ENCODE measurements around the gene FAM153A.
"Not testable (repeated sequence)": the region's sequence is repeated elsewhere in the genome, so short reads cannot be mapped to it uniquely, and the experiment has no call there.

The FAM153A gene

DNA sequence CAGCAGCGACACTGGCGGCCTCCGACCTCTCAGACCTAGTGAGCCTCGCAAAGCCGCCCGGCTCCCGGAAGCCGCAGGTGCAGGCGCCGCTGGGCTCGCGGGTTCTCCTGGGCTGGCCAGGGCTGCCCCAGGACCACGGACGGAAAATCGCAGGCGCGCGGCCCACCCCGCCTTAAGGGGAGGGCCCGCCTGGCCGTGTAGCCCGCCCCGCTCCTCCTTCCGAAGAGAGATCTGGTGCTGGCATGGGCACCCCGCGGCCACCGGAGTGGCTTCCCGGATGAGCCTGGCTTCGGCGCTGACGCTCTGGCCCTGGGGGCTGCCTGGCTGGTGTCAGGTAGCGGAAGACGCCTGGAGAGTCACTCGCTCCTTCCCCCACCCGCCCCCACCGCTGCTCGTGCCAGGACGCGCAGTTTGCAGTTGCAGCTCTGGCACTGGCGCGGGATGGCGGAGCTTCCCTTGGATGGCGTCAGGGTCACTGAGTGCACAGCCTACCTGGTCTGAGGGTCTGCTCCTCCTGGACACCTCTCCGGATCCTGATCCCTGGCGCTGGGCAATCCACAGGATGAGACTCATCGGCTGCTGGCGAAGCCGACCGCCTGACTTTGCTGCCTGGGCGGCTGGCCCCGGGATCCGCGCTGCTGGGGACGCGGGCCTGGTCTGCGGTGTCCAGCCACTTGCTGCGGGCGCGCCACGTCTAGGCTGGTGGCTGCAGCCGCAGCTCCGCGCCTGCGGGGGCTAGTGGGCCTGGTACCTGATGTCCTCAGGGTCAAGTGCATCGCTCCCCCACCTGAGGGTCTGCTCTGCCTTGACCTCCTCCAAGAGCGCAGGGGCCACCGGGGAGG is at the start of gene FAM153A:
Gene FAM153A (minus strand): TSS at position 108 of the 842 bp plus-strand sequence.
- H3K27me3 Mint-ChIP-seq; H3K9me3 Mint-ChIP-seq; H3K27ac Mint-ChIP-seq; intact Hi-C loops (cut with micrococcal nuclease); H3K4me1 Mint-ChIP-seq (ENCODE audit: low read depth); H3K36me3 Mint-ChIP-seq (ENCODE audit: low read depth); H3K4me3 Mint-ChIP-seq: not testable (repeated sequence)

DNA sequence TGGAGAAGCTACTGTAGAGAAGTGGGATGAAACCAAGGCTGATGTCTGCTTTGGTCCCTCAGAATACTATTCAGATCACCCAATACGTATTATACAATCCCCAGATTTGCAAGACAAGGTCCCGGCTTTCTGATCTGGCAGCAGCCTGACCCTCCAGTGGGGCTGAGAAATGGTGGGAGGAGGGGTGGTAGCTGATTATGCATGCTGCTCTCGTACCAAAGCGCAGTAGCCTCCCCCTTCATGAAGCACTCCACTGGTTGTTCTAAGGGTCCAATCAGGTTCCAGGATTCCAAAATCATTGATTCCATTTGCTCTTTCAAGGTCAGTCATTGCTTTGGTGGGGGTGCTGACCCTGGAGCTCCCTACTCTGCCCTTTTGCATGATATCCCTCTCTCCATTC is 49.6 kb upstream of the FAM153A start:
- H3K27ac Mint-ChIP-seq; H3K4me1 Mint-ChIP-seq (ENCODE audit: low read depth); H3K36me3 Mint-ChIP-seq (ENCODE audit: low read depth); H3K4me3 Mint-ChIP-seq; H3K9me3 Mint-ChIP-seq; H3K27me3 Mint-ChIP-seq; intact Hi-C loops (cut with micrococcal nuclease): not testable (repeated sequence)

GRCh38 chr5:177826073-177826472 is 43.4 kb upstream of the FAM153A start:
- H3K9me3 Mint-ChIP-seq; H3K4me3 Mint-ChIP-seq; H3K4me1 Mint-ChIP-seq (ENCODE audit: low read depth); H3K27me3 Mint-ChIP-seq; intact Hi-C loops (cut with micrococcal nuclease); H3K36me3 Mint-ChIP-seq (ENCODE audit: low read depth); H3K27ac Mint-ChIP-seq: not testable (repeated sequence)

DNA sequence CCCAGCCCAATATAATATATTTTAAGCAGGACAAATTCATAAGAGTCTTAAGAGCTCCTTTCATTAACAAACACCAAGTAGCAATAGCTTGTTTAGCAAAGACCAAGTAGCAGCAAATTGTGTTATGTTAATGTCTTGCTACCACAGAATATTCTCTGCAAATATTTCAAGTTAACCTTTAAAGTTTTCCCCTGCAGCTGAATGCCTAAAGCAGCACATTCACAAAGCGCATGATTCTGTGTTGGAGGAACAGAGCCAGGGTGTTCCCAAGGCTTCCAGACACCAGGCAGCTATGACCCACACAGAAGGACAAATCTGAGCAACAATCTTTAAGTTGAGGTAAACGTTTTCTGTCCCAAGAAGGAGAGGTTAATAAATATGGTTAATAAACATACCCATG is 42.1 kb upstream of the FAM153A start:
- intact Hi-C loops (cut with micrococcal nuclease); H3K27ac Mint-ChIP-seq; H3K36me3 Mint-ChIP-seq (ENCODE audit: low read depth); H3K9me3 Mint-ChIP-seq; H3K4me1 Mint-ChIP-seq (ENCODE audit: low read depth); H3K27me3 Mint-ChIP-seq; H3K4me3 Mint-ChIP-seq: not testable (repeated sequence)

- H3K27me3 Mint-ChIP-seq; H3K4me3 Mint-ChIP-seq; H3K9me3 Mint-ChIP-seq; intact Hi-C loops (cut with micrococcal nuclease); H3K4me1 Mint-ChIP-seq (ENCODE audit: low read depth); H3K36me3 Mint-ChIP-seq (ENCODE audit: low read depth); H3K27ac Mint-ChIP-seq: not testable (repeated sequence)
Measured at GRCh38 chr5:177822489-177822888, 39.8 kb upstream of the FAM153A start.

GRCh38 chr5:177819664-177820063 is 37.0 kb upstream of the FAM153A start:
- H3K4me3 Mint-ChIP-seq; H3K4me1 Mint-ChIP-seq (ENCODE audit: low read depth); H3K36me3 Mint-ChIP-seq (ENCODE audit: low read depth); H3K9me3 Mint-ChIP-seq; H3K27ac Mint-ChIP-seq; intact Hi-C loops (cut with micrococcal nuclease); H3K27me3 Mint-ChIP-seq: not testable (repeated sequence)

GRCh38 chr5:177812814-177813425 is 30.2 kb upstream of the FAM153A start:
- H3K27ac Mint-ChIP-seq; H3K36me3 Mint-ChIP-seq (ENCODE audit: low read depth); H3K27me3 Mint-ChIP-seq; intact Hi-C loops (cut with micrococcal nuclease); H3K9me3 Mint-ChIP-seq; H3K4me3 Mint-ChIP-seq; H3K4me1 Mint-ChIP-seq (ENCODE audit: low read depth): not testable (repeated sequence)

GRCh38 chr5:177812160-177812743 is 29.6 kb upstream of the FAM153A start:
- H3K27ac Mint-ChIP-seq; H3K4me1 Mint-ChIP-seq (ENCODE audit: low read depth); H3K36me3 Mint-ChIP-seq (ENCODE audit: low read depth); H3K9me3 Mint-ChIP-seq; H3K27me3 Mint-ChIP-seq; intact Hi-C loops (cut with micrococcal nuclease); H3K4me3 Mint-ChIP-seq: not testable (repeated sequence)

GRCh38 chr5:177809209-177809913 is 26.7 kb upstream of the FAM153A start:
- intact Hi-C loops (cut with micrococcal nuclease); H3K4me3 Mint-ChIP-seq; H3K9me3 Mint-ChIP-seq; H3K36me3 Mint-ChIP-seq (ENCODE audit: low read depth); H3K27me3 Mint-ChIP-seq; H3K4me1 Mint-ChIP-seq (ENCODE audit: low read depth); H3K27ac Mint-ChIP-seq: not testable (repeated sequence)

DNA sequence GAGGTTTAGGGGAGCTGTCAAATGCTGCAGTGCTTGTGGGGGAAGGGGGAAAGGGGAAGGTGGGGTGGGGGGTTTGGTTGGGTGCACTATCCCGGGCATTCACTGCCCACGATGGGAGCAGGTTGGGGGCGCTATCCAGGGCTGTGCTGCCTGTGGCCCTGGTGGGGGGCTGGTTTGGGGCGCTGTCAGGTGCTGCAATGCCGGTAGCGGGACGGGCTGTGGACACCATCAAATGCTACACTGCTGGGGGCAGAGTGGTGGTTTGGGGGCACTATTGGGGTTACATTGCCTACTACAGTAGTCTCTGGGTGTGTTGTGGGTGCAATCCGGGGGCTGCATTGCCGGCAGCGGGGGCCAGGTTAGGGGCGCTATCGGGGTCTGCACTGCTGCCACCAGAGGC is 25.7 kb upstream of the FAM153A start:
- H3K9me3 Mint-ChIP-seq; H3K36me3 Mint-ChIP-seq (ENCODE audit: low read depth); H3K4me3 Mint-ChIP-seq; intact Hi-C loops (cut with micrococcal nuclease); H3K4me1 Mint-ChIP-seq (ENCODE audit: low read depth); H3K27ac Mint-ChIP-seq; H3K27me3 Mint-ChIP-seq: not testable (repeated sequence)

- H3K27ac Mint-ChIP-seq; H3K36me3 Mint-ChIP-seq (ENCODE audit: low read depth); H3K4me1 Mint-ChIP-seq (ENCODE audit: low read depth); H3K9me3 Mint-ChIP-seq; H3K27me3 Mint-ChIP-seq; intact Hi-C loops (cut with micrococcal nuclease); H3K4me3 Mint-ChIP-seq: not testable (repeated sequence)
Measured at GRCh38 chr5:177807265-177807664, 24.6 kb upstream of the FAM153A start.

DNA sequence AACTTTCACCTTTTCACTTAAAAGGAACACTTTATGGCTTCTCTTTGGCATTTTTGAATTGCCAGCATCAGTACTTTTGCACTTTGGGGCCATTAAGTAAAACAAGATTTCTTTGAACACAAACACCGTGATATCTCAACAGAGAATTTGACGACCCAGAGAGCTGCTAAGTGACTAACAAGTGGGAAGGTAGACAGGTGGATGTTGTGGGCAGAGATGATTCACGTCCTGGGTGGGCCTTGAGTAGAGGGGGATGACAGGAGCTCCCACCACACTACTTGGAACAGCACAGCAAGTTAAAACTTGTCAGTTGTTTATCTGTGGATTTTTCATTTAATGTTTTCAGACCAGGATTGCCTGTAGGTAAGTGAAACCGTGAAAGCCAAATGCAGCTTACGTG is 18.7 kb upstream of the FAM153A start:
- H3K9me3 Mint-ChIP-seq; H3K27me3 Mint-ChIP-seq; H3K4me1 Mint-ChIP-seq (ENCODE audit: low read depth); H3K27ac Mint-ChIP-seq; H3K4me3 Mint-ChIP-seq; H3K36me3 Mint-ChIP-seq (ENCODE audit: low read depth); intact Hi-C loops (cut with micrococcal nuclease): not testable (repeated sequence)

DNA sequence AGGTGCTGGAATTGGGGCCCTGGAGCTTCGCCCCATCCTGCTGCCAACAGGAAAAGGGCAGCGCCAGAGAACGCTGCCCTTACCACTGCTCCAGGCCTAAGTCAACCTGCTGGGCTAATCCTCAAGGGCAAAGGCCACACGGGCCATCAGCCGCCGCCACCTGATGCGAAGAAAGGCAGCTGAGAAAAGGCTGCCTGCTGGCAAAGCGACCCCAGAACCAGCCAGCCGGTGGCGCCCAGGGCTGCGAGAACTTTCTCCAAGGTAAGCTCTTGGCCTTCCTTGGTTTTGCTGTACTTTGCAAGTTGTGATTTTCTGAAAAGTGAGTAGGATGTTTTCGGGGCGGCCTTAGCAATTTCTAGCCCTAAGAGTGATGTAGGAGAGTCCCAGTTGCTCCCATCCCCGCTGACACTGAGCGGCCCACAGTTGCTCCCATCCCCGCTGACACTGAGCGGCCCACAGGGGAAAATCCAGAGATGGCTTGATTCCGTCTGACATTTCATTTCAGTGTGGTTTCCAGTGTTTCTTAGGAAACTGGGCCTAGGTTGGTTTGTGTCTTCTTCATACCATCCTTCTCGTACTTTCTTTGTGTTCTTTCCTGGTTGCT is 15.6 kb upstream of the FAM153A start:
- H3K9me3 Mint-ChIP-seq; H3K27ac Mint-ChIP-seq; H3K4me3 Mint-ChIP-seq; H3K4me1 Mint-ChIP-seq (ENCODE audit: low read depth); intact Hi-C loops (cut with micrococcal nuclease); H3K27me3 Mint-ChIP-seq; H3K36me3 Mint-ChIP-seq (ENCODE audit: low read depth): not testable (repeated sequence)

DNA sequence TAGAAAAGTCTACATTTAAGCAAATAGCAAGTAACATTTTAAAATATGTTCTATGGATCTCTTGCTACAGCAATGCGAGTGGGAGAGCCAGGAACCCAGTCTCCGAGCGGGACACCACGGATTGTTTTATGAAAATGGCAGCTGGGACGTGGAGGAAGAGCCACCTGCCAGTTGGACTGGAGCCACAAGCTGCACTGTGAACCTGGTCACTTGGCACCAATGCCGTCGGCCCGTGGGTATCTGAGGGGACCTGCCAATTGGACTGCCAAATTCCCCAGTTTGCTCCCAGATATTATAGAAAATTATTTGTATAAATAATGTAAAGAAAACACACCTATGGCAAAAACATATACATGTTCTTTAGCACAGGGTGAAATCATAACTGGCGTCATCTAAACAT is 10.6 kb upstream of the FAM153A start:
- intact Hi-C loops (cut with micrococcal nuclease); H3K27ac Mint-ChIP-seq; H3K4me3 Mint-ChIP-seq; H3K27me3 Mint-ChIP-seq; H3K4me1 Mint-ChIP-seq (ENCODE audit: low read depth); H3K9me3 Mint-ChIP-seq; H3K36me3 Mint-ChIP-seq (ENCODE audit: low read depth): not testable (repeated sequence)
